Astrocyte of the spinal cord (primary cell): ENCODE measurements around the gene GPR39.
"Not testable (repeated sequence)": the region's sequence is repeated elsewhere in the genome, so short reads cannot be mapped to it uniquely, and the experiment has no call there.

Source experiments
- DNase-seq: peaks from one replicate; pipeline ENCODE4 v3.0.0; 2011; ENCODE audit warnings: low read depth, low spot score
- H3K4me3 ChIP-seq: 2 replicates; pipeline ENCODE4 v1.5.1; 2011; ENCODE audit warnings: low read depth, mild to moderate bottlenecking, low read length, moderate library complexity
- in situ Hi-C: cut with HindIII; loops from 2 replicates; pipeline ENCODE4 v1.10.0; 2017; ENCODE audit warnings: low sequenced_read_pairs
- TF ChIP-seq, protein P1 (sequence below): IDR thresholded peaks from 2 replicates; pipeline ENCODE4 v1.5.1; 2012; ENCODE audit warnings: low read depth, mild to moderate bottlenecking, low read length, inconsistent platforms

The GPR39 gene

GRCh38 chr2:132392221-132392620 is 24.4 kb upstream of the GPR39 start:
- in situ Hi-C loops, result no loop called here
- H3K4me3 ChIP-seq, result no peak overlapping the region
- DNase-seq, result no peak
- TF ChIP-seq, protein P1, sequence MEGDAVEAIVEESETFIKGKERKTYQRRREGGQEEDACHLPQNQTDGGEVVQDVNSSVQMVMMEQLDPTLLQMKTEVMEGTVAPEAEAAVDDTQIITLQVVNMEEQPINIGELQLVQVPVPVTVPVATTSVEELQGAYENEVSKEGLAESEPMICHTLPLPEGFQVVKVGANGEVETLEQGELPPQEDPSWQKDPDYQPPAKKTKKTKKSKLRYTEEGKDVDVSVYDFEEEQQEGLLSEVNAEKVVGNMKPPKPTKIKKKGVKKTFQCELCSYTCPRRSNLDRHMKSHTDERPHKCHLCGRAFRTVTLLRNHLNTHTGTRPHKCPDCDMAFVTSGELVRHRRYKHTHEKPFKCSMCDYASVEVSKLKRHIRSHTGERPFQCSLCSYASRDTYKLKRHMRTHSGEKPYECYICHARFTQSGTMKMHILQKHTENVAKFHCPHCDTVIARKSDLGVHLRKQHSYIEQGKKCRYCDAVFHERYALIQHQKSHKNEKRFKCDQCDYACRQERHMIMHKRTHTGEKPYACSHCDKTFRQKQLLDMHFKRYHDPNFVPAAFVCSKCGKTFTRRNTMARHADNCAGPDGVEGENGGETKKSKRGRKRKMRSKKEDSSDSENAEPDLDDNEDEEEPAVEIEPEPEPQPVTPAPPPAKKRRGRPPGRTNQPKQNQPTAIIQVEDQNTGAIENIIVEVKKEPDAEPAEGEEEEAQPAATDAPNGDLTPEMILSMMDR, result no peak

GRCh38 chr2:132392879-132393278 is 23.7 kb upstream of the GPR39 start:
- TF ChIP-seq, protein P1, result no peak
- in situ Hi-C loops, result no loop called here
- no peak for DNase-seq
- H3K4me3 ChIP-seq, result no peak overlapping the region

DNA sequence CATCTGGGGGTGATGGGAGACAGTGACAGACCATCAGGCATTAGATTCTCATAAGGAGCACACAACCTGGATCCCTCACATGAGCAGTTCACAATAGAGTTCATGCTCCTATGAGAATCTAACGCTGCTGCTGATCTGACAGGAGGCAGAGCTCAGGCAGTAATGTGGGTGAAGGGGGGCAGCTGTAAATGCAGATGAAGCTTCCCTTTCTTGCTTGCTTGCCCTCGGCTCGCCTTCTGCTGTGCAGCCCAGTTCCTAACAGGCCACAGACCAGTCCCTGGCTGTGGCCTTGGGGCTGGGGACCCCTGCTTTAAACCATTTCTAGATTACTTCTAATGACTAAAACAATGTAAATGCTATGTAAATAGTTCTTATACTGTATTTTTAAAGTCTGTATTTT is 19.6 kb upstream of the GPR39 start:
- DNase-seq, in situ Hi-C loops, H3K4me3 ChIP-seq: not testable (repeated sequence)

DNA sequence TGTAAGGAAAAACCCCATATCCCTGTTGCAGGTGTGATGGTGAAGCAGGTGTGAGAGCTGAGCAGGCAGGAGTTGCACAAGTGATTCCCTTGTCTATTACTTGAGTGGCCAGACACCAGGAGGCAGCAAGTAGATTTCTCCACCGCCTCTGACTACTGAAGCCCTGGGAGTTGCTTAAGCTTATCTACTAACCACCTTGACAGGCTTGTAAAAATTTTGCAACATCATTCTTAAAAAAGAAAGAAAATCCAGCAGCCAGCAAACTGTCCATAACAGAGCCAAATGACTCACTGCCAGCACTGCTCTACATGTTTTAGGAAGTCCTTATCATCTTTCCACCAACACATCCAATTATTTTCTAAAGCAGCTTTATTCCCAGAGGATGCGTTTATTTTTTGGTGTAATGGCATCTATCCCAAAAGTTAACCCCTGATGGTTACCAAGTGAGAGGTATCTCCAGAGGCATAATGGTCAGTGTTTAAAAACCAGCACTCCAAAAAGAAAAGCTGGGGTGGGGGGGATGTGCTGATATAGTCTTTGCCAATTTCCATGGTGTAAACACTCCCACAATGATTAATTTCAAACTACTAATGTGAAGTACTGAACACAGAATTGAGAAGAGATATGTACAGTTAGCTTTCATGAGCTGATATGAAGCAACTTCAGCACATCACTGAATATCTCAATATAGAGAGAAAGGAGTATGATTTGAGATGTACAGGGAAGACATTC is 16.3 kb upstream of the GPR39 start:
- H3K4me3 ChIP-seq, result no peak overlapping the region
- no peak for DNase-seq
- in situ Hi-C loops, result no loop called here
- TF ChIP-seq, protein P1, result no peak

- no peak for DNase-seq
- TF ChIP-seq, protein P1, result no peak
- no peak overlapping the region for H3K4me3 ChIP-seq
- in situ Hi-C loops, result no loop called here
These were observed 15.7 kb upstream of the GPR39 start for GRCh38 chr2:132400901-132401240.

DNA sequence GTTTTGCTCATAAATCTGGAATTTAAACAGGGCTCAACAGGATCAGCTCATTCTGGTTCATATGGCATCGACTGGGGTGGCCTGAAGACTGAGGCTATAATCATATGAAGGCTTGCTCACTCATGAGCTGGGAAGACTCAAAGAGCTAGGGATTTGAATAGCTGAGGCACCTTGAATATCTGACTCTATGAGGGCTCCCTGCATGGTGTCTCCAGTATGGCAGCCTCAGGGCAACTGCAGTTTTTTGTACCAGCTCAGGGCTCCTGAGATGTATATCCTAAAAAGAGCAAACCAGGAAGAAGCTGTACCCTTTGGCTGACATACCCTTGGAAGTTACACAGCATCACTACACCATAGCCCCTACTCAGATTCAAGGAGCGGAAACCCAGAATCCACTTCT is 15.3 kb upstream of the GPR39 start:
- no peak for DNase-seq
- no peak overlapping the region for H3K4me3 ChIP-seq
- in situ Hi-C loops, result no loop called here
- TF ChIP-seq, protein P1, result no peak

DNA sequence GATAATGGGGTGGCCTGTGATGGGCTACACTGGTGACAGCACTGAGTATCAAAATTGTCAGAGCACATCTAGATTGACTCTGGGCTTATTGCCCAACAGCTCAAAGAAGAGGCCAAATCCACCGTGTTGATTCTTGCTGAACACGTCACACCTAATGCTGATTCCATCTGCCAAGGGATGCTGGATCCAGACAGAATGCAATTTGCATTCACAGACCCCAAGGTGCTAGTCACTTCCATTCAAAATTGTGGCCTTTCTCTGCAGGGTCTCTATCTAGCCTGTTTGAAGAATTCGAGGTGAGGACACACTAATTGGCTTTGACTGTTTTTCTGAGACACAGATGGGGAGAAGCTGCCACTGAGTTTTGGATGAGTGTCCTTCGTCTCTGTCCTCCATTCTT is 13.5 kb upstream of the GPR39 start:
- TF ChIP-seq, protein P1, result no peak
- DNase-seq, result no peak
- H3K4me3 ChIP-seq, result no peak overlapping the region
- in situ Hi-C loops, result no loop called here
